Sigmoid colon (tissue), 4 donors: ENCODE measurements around the gene LPP.

Source experiments
- CTCF ChIP-seq, 4 experiments: fragments of 450-650 bp in 3 of 4; fragments of 200-600 bp in 1 of 4; IDR thresholded peaks; one replicate each; pipeline ENCODE4 v1.5.1; 2016 to 2019; ENCODE audit warnings: antibody characterized with exemption in 4 of 4, mild to moderate bottlenecking in 3 of 4, moderate library complexity in 2 of 4
- POLR2AphosphoS5 ChIP-seq, 4 donors: sonication (generic); formaldehyde crosslinking; IDR thresholded peaks; one replicate each; pipeline ENCODE4 v1.6.1; 2017; ENCODE audit warnings: antibody characterized with exemption in 4 of 4

DNA sequence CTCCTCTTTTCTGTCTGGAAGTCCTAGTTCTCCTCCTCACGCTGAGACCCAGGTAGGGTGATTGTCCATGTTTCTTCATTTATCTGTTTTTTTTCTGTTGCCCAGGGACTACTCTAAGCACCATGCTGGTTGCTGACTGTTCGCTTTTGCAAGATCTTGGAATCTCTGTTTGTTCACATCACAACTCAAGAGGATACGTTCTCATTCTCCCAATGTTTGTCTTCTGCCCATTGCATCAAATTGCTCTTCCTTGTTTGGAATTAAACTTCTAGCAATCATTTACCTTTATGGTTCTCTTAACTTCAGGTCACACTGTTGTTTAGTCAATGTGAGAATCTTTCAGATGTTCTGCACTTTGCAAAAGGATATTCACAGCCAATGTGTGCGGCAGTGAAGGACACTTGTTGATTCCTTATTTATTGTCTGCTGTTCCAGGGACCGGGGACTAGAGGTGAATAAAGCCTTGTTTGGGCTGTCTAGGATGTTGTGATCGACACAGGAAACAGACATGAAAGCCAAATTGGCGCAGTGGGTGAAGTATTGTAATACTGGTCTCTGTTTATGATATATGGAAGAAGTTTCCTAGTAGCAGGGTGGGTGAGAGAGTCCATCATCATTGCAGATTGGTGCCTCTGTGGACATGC lies 24.5 kb downstream of the LPP start:
- no peak for TF ChIP-seq CTCF (IDR thresholded peaks at IDR 0.05)
- peak in 2 of 4 donors; percentile 13 to 34 for TF ChIP-seq POLR2AphosphoS5 (IDR thresholded peaks at IDR 0.05)
